HG02588 (cell line): ENCODE measurements around the gene DGKD.
"Not testable (repeated sequence)": the region's sequence is repeated elsewhere in the genome, so short reads cannot be mapped to it uniquely, and the experiment has no call there.

Experiments used
- ATAC-seq: cut with Tn5 transposase; IDR thresholded peaks from one replicate; pipeline ENCODE4 v1.9.1; 2021; ENCODE audit warnings: mild to moderate bottlenecking, moderate library complexity; ENCODE audit not compliant: unreplicated experiment

The DGKD gene

DNA sequence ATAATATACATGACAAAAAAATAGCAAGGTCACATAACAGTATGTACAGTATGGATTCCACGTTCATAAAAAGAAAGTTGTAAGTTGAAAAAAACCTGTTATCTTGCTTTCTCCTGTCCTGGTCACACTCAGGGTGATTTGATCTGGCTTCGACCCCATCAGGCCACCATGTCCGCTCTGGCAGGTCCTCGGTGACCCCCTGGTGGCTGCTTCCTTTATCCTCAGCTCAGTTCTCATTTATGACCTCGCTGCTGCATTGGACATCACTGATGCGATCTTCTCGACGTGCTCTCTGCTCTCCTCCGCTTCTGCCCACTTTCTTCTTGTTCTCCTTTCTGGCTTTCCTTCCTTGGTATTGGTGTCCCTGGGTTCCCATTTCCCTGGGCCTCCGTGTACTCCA lies 29.7 kb downstream of the DGKD start:
- no peak for ATAC-seq

GRCh38 chr2:233384811-233385488 lies 30.7 kb downstream of the DGKD start:
- no peak for ATAC-seq

DNA sequence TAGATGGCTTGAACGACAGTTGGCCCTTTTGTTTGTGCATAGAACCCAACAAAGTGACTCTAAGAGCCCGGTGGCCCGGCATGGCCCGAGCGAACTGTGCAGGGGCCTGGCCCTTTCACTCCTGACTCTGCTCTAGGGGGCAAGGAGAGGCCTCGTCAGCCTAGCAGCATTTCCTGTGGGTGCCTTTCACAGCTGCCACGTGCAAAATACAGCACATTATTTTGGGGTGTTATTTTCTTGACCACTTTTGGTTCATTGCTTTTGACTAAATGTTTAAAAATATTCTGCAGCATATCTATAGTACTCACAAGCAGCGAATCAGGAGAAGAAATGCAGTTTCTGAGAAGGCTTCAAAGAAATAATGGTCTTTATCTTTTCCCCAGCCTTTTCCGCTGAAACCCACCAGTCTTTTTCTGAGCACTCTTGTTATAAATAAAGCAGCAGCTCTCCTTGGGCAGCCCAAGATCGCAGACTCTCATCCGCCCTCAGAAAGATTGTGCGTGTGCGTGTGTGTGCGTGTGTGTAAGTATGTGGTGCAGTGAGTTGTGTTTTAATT lies 31.3 kb downstream of the DGKD start:
- ATAC-seq = peak; percentile 51

DNA sequence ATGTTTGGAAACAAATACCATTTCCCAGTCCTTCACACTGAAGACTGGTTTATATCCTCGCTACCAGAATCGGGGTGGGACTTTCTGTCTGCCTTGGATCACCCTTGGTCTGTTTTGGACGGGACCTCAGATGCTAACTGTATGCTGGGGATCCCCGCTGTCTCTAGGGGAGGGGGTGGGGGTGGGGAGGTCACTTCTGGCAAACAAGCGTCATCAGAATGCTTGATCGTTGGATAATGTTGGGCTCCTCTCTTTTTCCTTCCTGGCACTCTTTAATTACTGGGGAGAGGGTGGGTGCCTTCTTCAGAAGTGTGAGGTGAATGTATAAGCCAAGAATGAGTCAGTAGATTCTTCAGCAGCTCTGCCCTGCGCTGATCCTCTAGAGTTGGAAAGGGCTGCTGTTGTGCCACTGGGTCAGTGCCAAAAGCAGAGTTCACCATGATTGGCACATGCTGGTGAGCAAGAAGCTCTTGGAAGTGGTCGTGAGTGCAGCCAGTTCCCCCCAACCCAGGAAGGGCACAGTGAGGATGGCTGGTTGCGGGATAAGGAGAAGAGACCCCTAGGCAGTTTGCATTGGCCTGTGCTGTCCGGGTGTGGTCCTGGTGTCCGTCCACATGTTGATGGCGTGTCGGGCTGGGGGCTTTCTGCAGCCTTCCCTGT lies 32.2 kb downstream of the DGKD start:
- no peak for ATAC-seq

GRCh38 chr2:233387225-233387624 lies 32.9 kb downstream of the DGKD start:
- ATAC-seq = no peak

- no peak for ATAC-seq
Measured at GRCh38 chr2:233387667-233388528, 33.6 kb downstream of the DGKD start.

DNA sequence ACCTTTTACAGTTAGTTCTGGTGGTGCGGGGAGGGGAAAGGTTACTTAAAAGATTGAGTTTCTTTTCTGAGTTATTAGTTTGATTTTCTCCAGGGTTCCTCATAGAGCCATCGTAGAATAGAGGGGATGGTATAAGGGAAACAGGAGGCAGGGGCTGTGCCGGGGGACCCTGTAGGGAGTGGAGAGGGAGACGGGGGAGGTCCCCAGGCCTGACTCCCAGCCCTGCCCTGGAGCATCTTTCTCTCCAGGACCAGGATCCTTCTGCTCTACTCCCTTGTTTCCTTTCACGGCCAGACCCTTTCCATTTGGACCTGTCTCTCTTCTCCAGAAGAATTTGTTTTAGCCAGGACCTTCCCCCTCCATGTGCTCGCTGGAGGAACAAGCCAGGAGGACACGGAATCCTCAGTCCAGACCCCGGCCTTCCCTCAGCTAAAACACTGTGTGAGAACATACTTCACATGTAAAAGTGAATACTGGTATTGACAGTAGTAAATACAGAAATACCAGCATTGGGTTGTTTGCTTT lies 35.4 kb downstream of the DGKD start:
- no peak for ATAC-seq

- no peak for ATAC-seq
Measured at GRCh38 chr2:233395687-233396086, 41.4 kb downstream of the DGKD start.

GRCh38 chr2:233396726-233397665 lies 42.7 kb downstream of the DGKD start:
- ATAC-seq = not testable (repeated sequence)

- no peak for ATAC-seq
Measured at GRCh38 chr2:233399306-233400225, 45.3 kb downstream of the DGKD start.

- no peak for ATAC-seq
Measured at GRCh38 chr2:233400341-233400740, 46.0 kb downstream of the DGKD start.

GRCh38 chr2:233400961-233401360 lies 46.7 kb downstream of the DGKD start:
- no peak for ATAC-seq

GRCh38 chr2:233402346-233402745 lies 48.1 kb downstream of the DGKD start:
- no peak for ATAC-seq

GRCh38 chr2:233402789-233403188 lies 48.5 kb downstream of the DGKD start:
- no peak for ATAC-seq

- ATAC-seq = no peak
Measured at GRCh38 chr2:233404222-233404621, 49.9 kb downstream of the DGKD start.

GRCh38 chr2:233406865-233407264 lies 52.6 kb downstream of the DGKD start:
- no peak for ATAC-seq

DNA sequence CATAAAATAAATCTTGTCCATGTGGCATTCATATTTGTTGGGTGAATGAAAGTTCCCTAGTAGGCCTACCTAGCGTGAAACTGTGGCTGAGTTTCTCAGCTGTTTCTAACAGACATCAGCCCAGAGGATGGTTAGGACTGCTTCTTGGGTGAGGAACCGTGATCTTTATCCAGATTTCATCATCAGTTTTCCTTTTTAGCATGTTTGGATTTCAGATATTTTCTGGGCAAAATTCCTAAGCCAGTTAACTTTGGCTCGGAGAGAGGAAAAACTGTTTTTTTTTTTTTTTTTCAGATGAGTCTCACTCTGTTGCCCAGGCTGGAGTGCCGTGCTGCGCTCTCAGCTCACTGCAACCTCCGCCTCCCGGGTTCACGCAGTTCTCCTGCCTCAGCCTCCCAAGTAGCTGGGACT lies 53.5 kb downstream of the DGKD start:
- ATAC-seq = no peak

DNA sequence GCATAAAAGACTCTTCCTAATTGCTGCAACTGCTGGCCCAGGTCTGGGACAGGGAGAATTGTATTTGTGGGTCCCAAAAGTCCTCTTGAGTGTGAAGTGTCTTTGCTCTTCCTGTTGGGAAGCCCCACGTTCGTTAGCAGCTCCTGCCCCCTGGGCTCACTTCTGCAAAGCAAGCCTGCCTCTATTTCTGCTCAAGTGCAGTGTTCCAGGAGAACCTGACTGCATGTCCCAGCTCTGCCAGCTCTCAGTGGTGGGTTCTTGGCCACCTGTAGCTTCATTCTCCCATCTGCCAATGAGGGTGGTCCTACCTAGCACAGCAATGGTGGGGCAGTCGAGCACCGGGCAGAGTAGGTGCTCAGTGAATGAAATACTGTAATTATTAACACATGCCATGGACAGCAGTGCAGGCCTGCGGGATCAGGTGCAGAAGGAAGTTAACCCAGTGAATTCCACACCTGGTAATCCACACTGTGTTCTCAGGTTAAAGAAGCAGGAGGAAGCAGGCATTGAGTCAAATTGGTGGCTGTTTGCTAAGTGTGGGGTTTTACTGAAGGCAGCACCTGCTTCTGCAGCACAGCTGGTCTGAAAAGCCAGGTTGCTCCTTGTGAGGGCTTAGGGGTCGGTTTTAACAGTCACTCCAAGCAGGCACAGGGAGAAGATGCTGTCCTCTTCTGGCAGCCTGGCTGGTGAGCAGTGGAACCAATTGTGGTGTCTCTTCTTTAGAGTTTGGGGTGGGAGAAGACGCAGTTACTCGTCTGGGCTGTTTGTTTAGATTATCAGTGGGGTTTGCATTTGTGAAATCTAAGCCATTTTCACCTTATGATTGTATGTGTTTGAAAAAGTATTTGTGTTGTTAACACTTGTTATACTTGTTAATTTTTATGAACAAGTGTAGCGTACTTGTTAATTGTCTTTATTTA lies 54.3 kb downstream of the DGKD start:
- no peak for ATAC-seq
